HCT116 (cell line): ENCODE results near the gene FITM2. TPM values are rescaled to one million over a fixed set of nuclear protein-coding genes. Genes with fewer than 3 reads are reported as not detected.

Experiments used
- ATAC-seq: fragments of 200-7000 bp; cut with Tn5 transposase; 2 replicates; pipeline ENCODE4 v1.9.1; 2020; ENCODE audit warnings: mild to moderate bottlenecking, moderate library complexity
- BruUV-seq: library from RNA; stranded (reverse); fragments of 400-500 nt; replicated peaks from 2 replicates; lab custom pipeline; 2021; lab: Mats Ljungman, UMichigan
- CTCF ChIA-PET: fragments of 300-600 bp; sonication (Branson Sonifier 250); formaldehyde crosslinking; loops from one replicate; lab custom pipeline; 2021; ENCODE audit warnings: antibody characterized with exemption; lab: Charles Lee
- POLR2A ChIA-PET: fragments of 300-600, 350-600 bp; sonication (Branson Sonifier 250); formaldehyde crosslinking; loops from one replicate; lab custom pipeline; 2021; ENCODE audit warnings: antibody characterized with exemption; lab: Charles Lee
- RAD21 ChIA-PET, 2 experiments: fragments of 300-600 bp; sonication (Branson Sonifier 250); formaldehyde crosslinking; loops; one replicate each; lab custom pipeline; 2023; ENCODE audit warnings: low total read pairs in 2 of 2; ENCODE audit not compliant: uncharacterized antibody in 2 of 2, unreplicated experiment in 2 of 2, low non-redundant PET in 1 of 2; lab: Charles Lee
- DNase-seq: peaks from one replicate; pipeline ENCODE4 v3.0.0-alpha.2; 2010; ENCODE audit warnings: low read depth, low spot score
- H2AFZ ChIP-seq: fragments of 200-600 bp; shearing (Covaris generic), sonication (generic); 2 replicates; pipeline ENCODE4 v1.6.1; 2017; ENCODE audit warnings: low read depth, mixed run types, mixed read lengths, antibody characterized with exemption, low read length; ENCODE audit not compliant: poor library complexity, severe bottlenecking
- H3K27ac ChIP-seq: 2 replicates; pipeline ENCODE4 v1.5.1; 2012; ENCODE audit warnings: low read depth, low read length
- H3K27me3 ChIP-seq: fragments of 200-600 bp; sonication (generic); 2 replicates; pipeline ENCODE4 v1.6.1; 2016; ENCODE audit warnings: mixed run types, low read length, mixed read lengths; ENCODE audit not compliant: insufficient read depth
- H3K36me3 ChIP-seq, 2 experiments: fragments of 200-500 bp in 1 of 2; fragments of 200-600 bp in 1 of 2; sonication (Bioruptor generic) in 1 of 2; sonication (generic) in 1 of 2; 2 replicates each; pipeline versions ENCODE4 v1.5.1 to v1.6.1; 2014 to 2016; ENCODE audit warnings: low read length in 2 of 2, inconsistent platforms in 1 of 2, mixed read lengths in 1 of 2, mixed run types in 1 of 2; ENCODE audit not compliant: insufficient read depth in 2 of 2, control insufficient read depth in 1 of 2
- H3K4me1 ChIP-seq, 2 experiments: fragments of 200-600 bp in 1 of 2; sonication (generic) in 1 of 2; 2 replicates each; pipeline versions ENCODE4 v1.5.1 to v1.6.1; 2012 to 2017; ENCODE audit warnings: low read length in 2 of 2, inconsistent platforms in 1 of 2, mild to moderate bottlenecking in 1 of 2, mixed read lengths in 1 of 2, mixed run types in 1 of 2, moderate library complexity in 1 of 2; ENCODE audit not compliant: insufficient read depth in 2 of 2, control insufficient read depth in 1 of 2
- H3K4me2 ChIP-seq: fragments of 200-600 bp; sonication (generic); 2 replicates; pipeline ENCODE4 v1.6.1; 2017; ENCODE audit warnings: mixed run types, low read length, mixed read lengths
- H3K4me3 ChIP-seq, 2 experiments: fragments of 200-600 bp in 1 of 2; sonication (generic) in 1 of 2; replicated peaks in 1 of 2; 2 replicates each; pipeline ENCODE4 v1.5.1; 2011 to 2016; ENCODE audit warnings: low read length in 2 of 2, control low read depth in 1 of 2, low read depth in 1 of 2, mild to moderate bottlenecking in 1 of 2, mixed read lengths in 1 of 2, mixed run types in 1 of 2
- H3K79me2 ChIP-seq: fragments of 200-600 bp; sonication (generic); 2 replicates; pipeline ENCODE4 v1.6.1; 2017; ENCODE audit warnings: mild to moderate bottlenecking, mixed run types, low read length, moderate library complexity, mixed read lengths; ENCODE audit not compliant: insufficient read depth
- H3K9ac ChIP-seq: fragments of 200-600 bp; sonication (generic); 2 replicates; pipeline ENCODE4 v1.6.1; 2016; ENCODE audit warnings: low read length, mixed read lengths
- H3K9me2 ChIP-seq: fragments of 200-600 bp; sonication (generic), shearing (Covaris generic); 2 replicates; pipeline ENCODE4 v1.6.1; 2017; ENCODE audit warnings: mixed run types, mild to moderate bottlenecking, moderate library complexity; ENCODE audit not compliant: insufficient read depth
- H3K9me3 ChIP-seq, 2 experiments: fragments of 200-500 bp in 1 of 2; fragments of 200-600 bp in 1 of 2; sonication (Bioruptor generic) in 1 of 2; sonication (generic) in 1 of 2; 2 replicates each; pipeline ENCODE4 v1.6.1; 2014 to 2017; ENCODE audit warnings: low read length in 2 of 2, mixed read lengths in 2 of 2, inconsistent platforms in 1 of 2, low read depth in 1 of 2, mild to moderate bottlenecking in 1 of 2, mixed run types in 1 of 2, moderate library complexity in 1 of 2; ENCODE audit not compliant: control insufficient read depth in 1 of 2, insufficient read depth in 1 of 2
- H4K20me1 ChIP-seq: fragments of 200-600 bp; sonication (generic), shearing (Covaris generic); 2 replicates; pipeline ENCODE4 v1.6.1; 2017; ENCODE audit warnings: mixed run types, mild to moderate bottlenecking, moderate library complexity; ENCODE audit not compliant: insufficient read depth
- POLR2A ChIP-seq: IDR thresholded peaks from 2 replicates; pipeline ENCODE4 v1.7.0; 2011; ENCODE audit warnings: borderline replicate concordance; ENCODE audit not compliant: insufficient read depth, insufficient read length; ENCODE audit errors: extremely low read depth
- SRF ChIP-seq: IDR thresholded peaks from 2 replicates; pipeline ENCODE4 v1.6.1; 2012; ENCODE audit warnings: low read depth
- YY1 ChIP-seq: IDR thresholded peaks from 2 replicates; pipeline ENCODE4 v1.6.1; 2011; ENCODE audit warnings: low read length, low read depth, moderate library complexity, mild to moderate bottlenecking; ENCODE audit not compliant: insufficient replicate concordance; ENCODE audit errors: extremely low read depth
- intact Hi-C: fragments of 100-400 bp; cut with micrococcal nuclease; formaldehyde crosslinking; loops from 2 replicates; pipeline ENCODE4 v1.10.0; 2022
- total RNA-seq: library from RNA; stranded (reverse); gene quantifications from one replicate; pipeline ENCODE4 v1.2.1, GENCODE V29; 2021; ENCODE audit not compliant: unreplicated experiment
- TF ChIP-seq, protein P1 (sequence below): IDR thresholded peaks from 2 replicates; pipeline ENCODE4 v1.6.1; 2012; ENCODE audit warnings: low read depth

FITM2 gene
- total RNA-seq, 1 experiment from 2014 or later = 5.2 TPM

DNA sequence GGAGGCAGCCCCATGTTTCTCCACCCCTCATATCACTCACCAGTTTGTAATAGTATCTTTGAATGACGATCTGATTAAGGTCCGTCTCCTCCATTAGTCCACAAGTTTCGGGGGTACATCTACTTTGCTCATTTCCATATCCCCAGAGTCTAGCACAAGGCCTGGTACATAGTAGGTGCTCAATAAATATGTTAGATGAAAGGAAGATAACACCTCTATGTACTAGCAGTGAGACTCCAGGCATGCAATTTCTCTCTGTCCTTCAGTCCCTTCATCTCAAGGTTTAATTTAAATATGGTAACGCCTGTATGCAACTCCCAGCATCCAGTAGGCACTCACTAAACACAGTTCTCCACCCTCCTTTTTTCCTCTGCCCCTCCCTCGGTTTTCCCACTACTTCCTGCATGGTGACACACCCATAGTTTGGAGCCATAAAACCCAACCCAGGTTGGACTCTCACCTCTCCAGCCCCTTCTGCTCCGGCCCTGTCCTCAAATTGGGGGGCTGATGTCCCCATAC is 44.0 kb upstream of the FITM2 start:
- Histone ChIP-seq H3K4me1 (peaks cover 0 to 11% of the 10 kb centered on the region in 2 experiments; a peak in 3 of 4 replicates), H3K9ac (peak overlapping the region; percentile 48), H3K9me2 (no peaks in the 10 kb centered on the region), H3K4me2 (peak overlapping the region; percentile 72), H3K9me3 (no peaks in the 10 kb centered on the region), H3K27ac (no peak overlapping the region; the same call in 1 of the 2 replicates), H3K36me3 (no peaks in the 10 kb centered on the region), H4K20me1 (no peaks in the 10 kb centered on the region), H3K27me3 (no peaks in the 10 kb centered on the region), H2AFZ (no peak overlapping the region), H3K4me3 (peak overlapping the region; percentile 53 to 59)
- ChIA-PET POLR2A (no interaction called here), RAD21 (no interaction called here), CTCF (interaction anchor here (1.4 kb wide), 1 partner anchor 138 kb away, joined by 3 read pairs; no protein-coding TSS in a partner anchor)
- no TSS peak for BruUV-seq
- ATAC-seq (peak; percentile 84), DNase-seq (peak; percentile 27)
- TF ChIP-seq YY1 (no peak), POLR2A (no peak)
- TF ChIP-seq, all 23 proteins: peak for 0
- intact Hi-C loops = no loop called here
- H3K79me2 ChIP-seq = no peaks in the 10 kb centered on the region

DNA sequence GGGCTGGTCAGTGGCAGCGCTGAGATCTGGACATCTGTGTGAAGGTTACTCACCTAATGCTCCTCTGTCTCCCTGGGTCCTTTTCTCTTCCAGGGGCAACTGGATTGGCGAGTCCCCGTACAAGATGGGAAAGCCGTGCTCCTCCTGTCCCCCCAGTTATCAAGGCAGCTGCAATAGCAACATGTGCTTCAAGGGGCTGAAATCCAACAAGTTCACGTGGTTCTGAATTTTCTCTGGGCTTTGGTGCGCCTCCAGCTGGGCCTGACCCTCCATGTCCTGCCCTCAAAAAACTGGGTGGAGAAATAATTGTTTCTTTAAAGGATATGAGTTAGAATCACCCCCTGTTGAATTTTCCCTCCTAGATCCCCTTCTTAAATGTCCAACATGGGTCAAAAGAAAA is 39.6 kb upstream of the FITM2 start:
- Histone ChIP-seq H3K4me1 (peaks cover 0 to 10% of the 10 kb centered on the region in 2 experiments; a peak in 3 of 4 replicates), H3K79me2 (no peaks in the 10 kb centered on the region), H3K27ac (no peak overlapping the region), H3K36me3 (no peaks in the 10 kb centered on the region), H3K9ac (no peak overlapping the region), H3K9me2 (no peaks in the 10 kb centered on the region), H3K4me3 (no peak overlapping the region), H3K4me2 (no peak overlapping the region), H4K20me1 (no peaks in the 10 kb centered on the region), H3K9me3 (no peaks in the 10 kb centered on the region), H3K27me3 (no peaks in the 10 kb centered on the region)
- ChIA-PET POLR2A (no interaction called here), CTCF (no interaction called here)
- intact Hi-C loops = no loop called here
- BruUV-seq = no TSS peak
- no peak for ATAC-seq
- no peak for TF ChIP-seq SRF
- TF ChIP-seq, protein P1, sequence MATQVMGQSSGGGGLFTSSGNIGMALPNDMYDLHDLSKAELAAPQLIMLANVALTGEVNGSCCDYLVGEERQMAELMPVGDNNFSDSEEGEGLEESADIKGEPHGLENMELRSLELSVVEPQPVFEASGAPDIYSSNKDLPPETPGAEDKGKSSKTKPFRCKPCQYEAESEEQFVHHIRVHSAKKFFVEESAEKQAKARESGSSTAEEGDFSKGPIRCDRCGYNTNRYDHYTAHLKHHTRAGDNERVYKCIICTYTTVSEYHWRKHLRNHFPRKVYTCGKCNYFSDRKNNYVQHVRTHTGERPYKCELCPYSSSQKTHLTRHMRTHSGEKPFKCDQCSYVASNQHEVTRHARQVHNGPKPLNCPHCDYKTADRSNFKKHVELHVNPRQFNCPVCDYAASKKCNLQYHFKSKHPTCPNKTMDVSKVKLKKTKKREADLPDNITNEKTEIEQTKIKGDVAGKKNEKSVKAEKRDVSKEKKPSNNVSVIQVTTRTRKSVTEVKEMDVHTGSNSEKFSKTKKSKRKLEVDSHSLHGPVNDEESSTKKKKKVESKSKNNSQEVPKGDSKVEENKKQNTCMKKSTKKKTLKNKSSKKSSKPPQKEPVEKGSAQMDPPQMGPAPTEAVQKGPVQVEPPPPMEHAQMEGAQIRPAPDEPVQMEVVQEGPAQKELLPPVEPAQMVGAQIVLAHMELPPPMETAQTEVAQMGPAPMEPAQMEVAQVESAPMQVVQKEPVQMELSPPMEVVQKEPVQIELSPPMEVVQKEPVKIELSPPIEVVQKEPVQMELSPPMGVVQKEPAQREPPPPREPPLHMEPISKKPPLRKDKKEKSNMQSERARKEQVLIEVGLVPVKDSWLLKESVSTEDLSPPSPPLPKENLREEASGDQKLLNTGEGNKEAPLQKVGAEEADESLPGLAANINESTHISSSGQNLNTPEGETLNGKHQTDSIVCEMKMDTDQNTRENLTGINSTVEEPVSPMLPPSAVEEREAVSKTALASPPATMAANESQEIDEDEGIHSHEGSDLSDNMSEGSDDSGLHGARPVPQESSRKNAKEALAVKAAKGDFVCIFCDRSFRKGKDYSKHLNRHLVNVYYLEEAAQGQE = no peak
- TF ChIP-seq, all 23 proteins: peak for 0
- no peak for DNase-seq
- RAD21 ChIA-PET = no interaction called here
- H2AFZ ChIP-seq = no peak overlapping the region
